IPS DF 6.9 (cell line): ENCODE results near the gene HLA-DQB1.
"Not testable (repeated sequence)": the region's sequence is repeated elsewhere in the genome, so short reads cannot be mapped to it uniquely, and the experiment has no call there.

Source experiments
- DNase-seq: peaks from one replicate; pipeline ENCODE4 v3.0.0-alpha.2; 2013; ENCODE audit warnings: low read depth, low spot score
- H3K27ac ChIP-seq: one replicate; pipeline ENCODE4 v1.5.1; 2013; ENCODE audit warnings: low read length, control low read depth
- H3K27me3 ChIP-seq: 2 replicates; pipeline ENCODE4 v1.6.1; 2013; ENCODE audit warnings: mild to moderate bottlenecking, low read length; ENCODE audit not compliant: control insufficient read depth, insufficient read depth
- H3K36me3 ChIP-seq: 2 replicates; pipeline ENCODE4 v1.6.1; 2013; ENCODE audit warnings: low read length; ENCODE audit not compliant: control insufficient read depth, insufficient read depth
- H3K4me1 ChIP-seq: 2 replicates; pipeline ENCODE4 v1.6.1; 2013; ENCODE audit warnings: low read length; ENCODE audit not compliant: control insufficient read depth, insufficient read depth
- H3K4me3 ChIP-seq: 2 replicates; pipeline ENCODE4 v1.5.1; 2013; ENCODE audit warnings: mild to moderate bottlenecking, low read length
- H3K9me3 ChIP-seq: 2 replicates; pipeline ENCODE4 v1.6.1; 2013; ENCODE audit warnings: low read length, inconsistent platforms; ENCODE audit not compliant: control insufficient read depth, insufficient read depth
- WGBS: extraction: QIAGEN DNeasy Blood & Tissue Kit; methylation state at CpG from one replicate; pipeline ENCODE4 v1.1.7; 2013; ENCODE audit warnings: mixed read lengths, missing lambda C conversion rate; ENCODE audit not compliant: insufficient read length, insufficient coverage; 5-methylcytosine and 5-hydroxymethylcytosine counted together

HLA-DQB1 gene

DNA sequence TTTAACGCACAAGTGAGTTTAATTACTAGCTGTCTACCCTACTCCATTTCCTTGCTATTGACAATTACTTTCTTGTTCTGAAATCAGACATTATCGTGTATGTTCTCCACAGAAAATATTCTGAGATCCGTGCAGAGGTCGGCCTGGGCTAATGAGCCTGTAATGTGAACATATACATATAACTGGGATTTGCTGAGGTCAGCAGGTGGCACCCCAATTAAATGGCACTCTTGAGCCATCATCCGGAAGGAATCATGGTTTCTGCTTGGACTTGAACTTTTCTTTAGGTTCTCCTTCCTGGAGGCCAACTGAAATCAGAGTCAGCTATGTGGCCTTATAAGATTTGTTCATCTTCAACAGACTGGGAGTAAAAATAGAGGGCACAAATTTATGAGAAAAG is 3.6 kb downstream of the HLA-DQB1 start:
- WGBS = no CpG with 5 or more reads among the region's 5 CpGs
- Histone ChIP-seq H3K4me1 (no peaks in the 10 kb centered on the region), H3K9me3 (no peaks in the 10 kb centered on the region), H3K4me3 (no peak overlapping the region), H3K36me3 (no peaks in the 10 kb centered on the region), H3K27ac (no peak overlapping the region), H3K27me3 (no peaks in the 10 kb centered on the region)
- DNase-seq = no peak

- H3K4me3 ChIP-seq = no peak overlapping the region
- WGBS = no CpG with 5 or more reads among the region's 7 CpGs
- DNase-seq = no peak
- H3K9me3 ChIP-seq = no peaks in the 10 kb centered on the region
- no peak overlapping the region for H3K27ac ChIP-seq
- no peaks in the 10 kb centered on the region for H3K36me3 ChIP-seq
- H3K27me3 ChIP-seq = no peaks in the 10 kb centered on the region
- H3K4me1 ChIP-seq = no peaks in the 10 kb centered on the region
These were observed 4.4 kb downstream of the HLA-DQB1 start for GRCh38 chr6:32662099-32662498.

DNA sequence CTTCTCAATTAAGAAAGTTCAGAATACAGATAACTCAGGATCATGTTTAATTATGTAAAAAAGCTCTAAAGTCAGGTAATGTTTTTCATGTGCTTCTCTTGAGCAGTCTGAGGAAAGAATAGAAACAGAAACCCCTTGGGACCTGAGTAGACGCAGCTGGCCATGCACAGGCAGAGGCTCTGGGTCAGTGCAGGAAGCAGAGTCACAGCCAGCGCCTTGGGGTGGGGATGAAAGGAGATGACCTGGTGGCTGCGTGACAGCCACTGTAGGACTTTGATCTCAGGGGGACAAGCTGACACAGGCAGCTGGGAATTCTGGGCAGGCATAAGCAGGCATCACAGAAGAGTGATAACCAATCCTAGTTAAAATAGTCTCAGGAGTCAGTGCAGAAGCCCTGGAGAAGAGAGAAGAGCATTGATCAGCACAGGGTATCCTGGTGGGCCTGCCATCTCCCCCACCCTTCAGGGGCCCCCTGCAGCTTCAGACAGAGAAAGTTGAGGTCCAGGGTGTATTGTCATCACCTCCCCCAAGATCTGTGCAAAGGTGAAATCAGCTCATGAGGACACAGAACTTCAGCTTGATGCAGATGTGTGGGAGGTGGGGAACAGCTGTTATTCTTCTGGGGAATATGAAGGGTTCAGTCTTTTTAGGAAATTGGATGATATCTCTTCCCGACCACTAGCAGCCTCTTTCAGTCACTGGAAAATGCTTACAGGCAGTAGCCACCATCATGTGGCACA is 6.4 kb downstream of the HLA-DQB1 start:
- Histone ChIP-seq H3K9me3 (no peaks in the 10 kb centered on the region), H3K4me3 (no peak overlapping the region), H3K4me1 (no peaks in the 10 kb centered on the region), H3K36me3 (no peaks in the 10 kb centered on the region), H3K27me3 (no peaks in the 10 kb centered on the region), H3K27ac (no peak overlapping the region)
- DNase-seq = no peak
- no CpG with 5 or more reads among the region's 4 CpGs for WGBS

- Histone ChIP-seq H3K9me3 (no peaks in the 10 kb centered on the region), H3K4me3 (no peak overlapping the region), H3K36me3 (no peaks in the 10 kb centered on the region), H3K27me3 (no peaks in the 10 kb centered on the region), H3K4me1 (no peaks in the 10 kb centered on the region), H3K27ac (no peak overlapping the region)
- no CpG with 5 or more reads among the region's 6 CpGs for WGBS
- no peak for DNase-seq
These were observed 8.1 kb downstream of the HLA-DQB1 start for GRCh38 chr6:32658268-32658897.

DNA sequence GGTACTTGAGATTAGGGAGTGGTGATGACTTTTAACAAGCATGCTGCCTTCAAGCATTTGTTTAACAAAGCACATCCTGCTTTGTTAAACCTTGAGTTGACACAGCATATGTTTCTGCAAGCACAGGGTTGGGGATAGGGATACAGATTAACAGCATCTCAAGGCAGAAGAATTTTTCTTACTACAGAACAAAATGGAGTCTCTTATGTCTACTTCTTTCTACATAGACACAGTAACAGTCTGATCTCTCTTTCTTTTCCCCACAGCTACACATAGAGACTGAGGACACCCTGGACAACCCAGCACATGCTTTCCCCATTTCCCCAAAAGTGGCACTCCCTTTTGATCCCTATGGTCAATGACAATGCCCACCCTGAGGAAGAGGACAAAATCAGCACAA is 8.6 kb downstream of the HLA-DQB1 start:
- H3K27me3 ChIP-seq, H3K9me3 ChIP-seq, H3K36me3 ChIP-seq, H3K27ac ChIP-seq, DNase-seq, H3K4me1 ChIP-seq, H3K4me3 ChIP-seq: not testable (repeated sequence)

DNA sequence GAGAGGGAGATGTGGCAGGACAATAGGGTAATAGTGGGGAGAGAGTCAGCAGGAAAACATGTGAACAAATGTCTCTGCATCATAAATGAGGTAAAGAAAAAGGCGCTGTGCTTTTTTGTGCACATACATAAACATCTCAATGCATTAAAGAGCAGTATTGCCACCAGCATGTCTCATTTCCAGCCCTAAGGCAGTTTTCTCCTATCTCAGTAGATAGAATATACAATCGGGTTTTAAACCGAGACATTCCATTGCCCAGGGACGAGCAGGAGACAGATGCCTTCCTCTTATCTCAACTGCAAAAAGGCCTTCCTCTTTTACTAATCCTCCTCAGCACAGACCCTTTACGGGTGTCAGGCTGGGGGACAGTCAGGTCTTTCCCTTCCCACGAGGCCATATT is 9.1 kb downstream of the HLA-DQB1 start:
- not testable (repeated sequence) for H3K27ac ChIP-seq, H3K36me3 ChIP-seq, DNase-seq

DNA sequence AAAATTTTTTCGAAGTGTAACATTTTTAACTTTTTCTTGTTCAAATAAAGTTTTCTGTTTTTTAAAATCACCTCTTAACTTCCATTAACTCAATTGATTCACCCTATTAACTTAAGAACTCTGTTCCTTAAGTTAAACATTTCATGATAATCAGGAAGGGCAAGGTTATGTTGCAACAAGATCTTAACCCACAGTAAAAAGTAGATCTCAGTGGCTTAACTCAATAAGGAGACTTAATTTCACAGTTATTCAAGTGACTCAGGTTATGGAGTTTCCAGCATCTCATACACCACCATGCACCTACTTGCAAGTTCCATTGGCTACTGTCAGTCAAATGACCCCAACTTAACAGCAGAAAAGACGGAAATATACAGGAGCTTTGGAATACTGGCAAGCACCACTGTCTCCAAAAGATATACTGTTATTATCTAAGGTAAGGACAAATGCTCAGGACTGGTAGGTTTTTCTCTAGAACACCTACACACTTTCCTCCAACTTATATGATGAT is 11.2 kb downstream of the HLA-DQB1 start:
- no CpG with 5 or more reads among the region's 2 CpGs for WGBS
- Histone ChIP-seq H3K9me3 (no peaks in the 10 kb centered on the region), H3K4me1 (no peaks in the 10 kb centered on the region), H3K27ac (no peak overlapping the region), H3K36me3 (no peaks in the 10 kb centered on the region), H3K27me3 (no peaks in the 10 kb centered on the region), H3K4me3 (no peak overlapping the region)
- no peak for DNase-seq

More for the DNA sequence above, 9.1 kb downstream of the HLA-DQB1 start:
- H3K4me1 ChIP-seq, H3K4me3 ChIP-seq, H3K27me3 ChIP-seq, H3K9me3 ChIP-seq: not testable (repeated sequence)
- no CpG with 5 or more reads among the region's 6 CpGs for WGBS

DNA sequence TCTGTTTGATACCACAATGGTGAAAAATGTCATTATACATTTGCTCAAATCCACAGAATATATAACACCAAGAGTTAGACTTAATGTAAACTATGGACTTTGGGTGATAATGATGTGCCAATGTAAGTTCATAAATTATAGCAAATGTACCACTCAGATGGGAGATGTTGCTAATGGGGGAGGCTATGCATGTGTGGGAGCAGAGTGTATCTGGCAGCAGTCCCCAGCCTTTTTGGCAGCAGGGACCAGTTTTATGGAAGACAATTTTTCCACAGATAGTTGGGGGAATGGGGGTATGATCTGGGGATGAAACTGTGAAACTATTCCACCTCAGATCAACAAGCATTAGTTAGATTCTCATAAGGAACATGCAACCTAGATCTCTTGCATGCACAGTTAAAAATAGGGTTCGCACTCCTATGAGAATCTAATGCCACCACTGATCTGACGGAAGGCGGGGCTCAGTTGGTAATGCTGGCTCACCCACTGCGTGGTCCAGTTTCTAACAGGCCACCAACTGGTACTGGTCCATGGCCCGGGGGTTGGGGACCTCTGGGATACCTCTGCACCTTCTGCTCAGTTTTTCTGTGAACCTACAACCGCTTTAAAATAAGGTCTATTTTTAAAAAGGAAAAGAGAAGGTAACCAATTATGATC is 21.3 kb downstream of the HLA-DQB1 start:
- no peak overlapping the region for H3K4me3 ChIP-seq
- no peaks in the 10 kb centered on the region for H3K4me1 ChIP-seq
- no CpG with 5 or more reads among the region's 6 CpGs for WGBS

DNA sequence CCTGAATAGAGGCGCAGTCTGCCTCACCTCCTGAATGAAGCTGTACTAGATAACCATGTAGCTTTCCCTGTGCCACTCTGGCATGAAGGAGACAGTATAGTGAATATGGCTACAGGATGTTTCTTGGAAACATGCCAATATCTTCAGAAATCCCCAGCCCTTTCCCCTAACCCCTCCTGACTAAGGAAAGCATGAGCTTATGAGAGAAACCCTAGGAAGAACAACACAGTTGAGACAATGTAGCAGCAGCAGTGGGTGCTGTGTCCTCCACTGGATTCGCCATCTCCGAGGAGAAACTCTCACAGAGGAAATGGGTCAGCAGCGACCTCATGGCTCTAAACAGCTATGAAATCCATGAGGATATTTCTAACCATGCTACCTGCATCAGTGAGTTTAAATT is 22.6 kb downstream of the HLA-DQB1 start:
- DNase-seq = no peak
- WGBS = no CpG with 5 or more reads among the region's 4 CpGs
- no peaks in the 10 kb centered on the region for H3K27me3 ChIP-seq

More for the DNA sequence above, 21.3 kb downstream of the HLA-DQB1 start:
- Histone ChIP-seq H3K9me3 (no peaks in the 10 kb centered on the region), H3K36me3 (no peaks in the 10 kb centered on the region), H3K27ac (no peak overlapping the region), H3K27me3 (no peaks in the 10 kb centered on the region)
- DNase-seq = no peak

GRCh38 chr6:32642720-32643106 is 23.7 kb downstream of the HLA-DQB1 start:
- no peaks in the 10 kb centered on the region for H3K36me3 ChIP-seq
- H3K9me3 ChIP-seq = no peaks in the 10 kb centered on the region
- H3K4me3 ChIP-seq = no peak overlapping the region
- no peaks in the 10 kb centered on the region for H3K27me3 ChIP-seq
- 100% methylated on average over 1 of the region's 6 CpGs for WGBS
- H3K4me1 ChIP-seq = no peaks in the 10 kb centered on the region
- no peak overlapping the region for H3K27ac ChIP-seq
- DNase-seq = no peak

More for the DNA sequence above, 22.6 kb downstream of the HLA-DQB1 start:
- no peaks in the 10 kb centered on the region for H3K36me3 ChIP-seq
- H3K4me1 ChIP-seq = no peaks in the 10 kb centered on the region
- H3K9me3 ChIP-seq = no peaks in the 10 kb centered on the region
- no peak overlapping the region for H3K4me3 ChIP-seq
- no peak overlapping the region for H3K27ac ChIP-seq
